ENCODE data around the gene HRC. TPM values are rescaled to one million over a fixed set of nuclear protein-coding genes. Genes with fewer than 3 reads are reported as not detected.
A peak's percentile ranks its signal among the peaks of the same experiment; 100 is the strongest.

Gene HRC
- total and polyA plus RNA-seq, 2 of the 8 experiments (the other 6 are each of a cell fraction or from before 2014, with no cell fraction given): 2.3 to 2.6 TPM

DNA sequence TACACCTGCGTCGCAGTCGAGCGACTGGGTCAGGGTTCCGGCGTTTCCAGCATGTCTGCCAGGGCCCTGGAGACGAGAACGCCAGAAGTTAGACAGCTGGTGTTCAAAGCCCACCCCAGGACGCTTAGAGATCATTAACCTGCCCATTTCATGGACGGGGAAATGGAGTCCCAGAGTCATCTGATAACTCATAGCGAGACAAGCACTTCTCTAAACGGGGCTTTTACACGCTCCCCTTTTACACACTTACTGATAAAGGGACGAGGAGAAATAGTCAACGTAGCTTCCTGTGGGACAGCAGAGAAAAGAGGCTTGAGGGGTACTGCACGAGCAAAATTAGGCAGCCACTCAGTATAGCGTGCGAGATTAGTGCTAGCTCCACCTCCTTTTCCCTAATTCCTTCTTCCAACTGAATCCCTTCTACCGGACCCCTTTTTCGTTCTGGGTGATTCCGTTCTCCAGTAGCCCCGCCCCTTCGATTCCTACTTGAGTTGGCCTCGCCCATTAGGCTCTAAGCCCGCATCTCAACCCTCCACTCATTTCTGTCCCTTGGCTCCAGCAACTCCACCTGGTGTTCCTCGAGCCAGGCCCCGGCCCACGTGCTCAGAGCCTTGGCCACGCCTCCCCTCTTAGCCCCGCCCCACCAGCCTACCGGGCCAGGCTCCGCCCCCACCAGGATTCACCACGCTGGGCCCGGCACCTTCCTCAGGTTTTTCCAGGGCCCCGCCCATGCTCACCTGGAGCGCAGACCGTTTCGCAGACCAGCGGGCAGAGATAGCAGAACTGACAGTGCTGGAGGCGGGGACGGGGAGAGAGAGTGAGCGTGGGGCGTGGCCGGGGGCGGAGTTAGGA, 3.7 kb downstream of the HRC start (continued):
- TF ChIP-seq, protein P1, sequence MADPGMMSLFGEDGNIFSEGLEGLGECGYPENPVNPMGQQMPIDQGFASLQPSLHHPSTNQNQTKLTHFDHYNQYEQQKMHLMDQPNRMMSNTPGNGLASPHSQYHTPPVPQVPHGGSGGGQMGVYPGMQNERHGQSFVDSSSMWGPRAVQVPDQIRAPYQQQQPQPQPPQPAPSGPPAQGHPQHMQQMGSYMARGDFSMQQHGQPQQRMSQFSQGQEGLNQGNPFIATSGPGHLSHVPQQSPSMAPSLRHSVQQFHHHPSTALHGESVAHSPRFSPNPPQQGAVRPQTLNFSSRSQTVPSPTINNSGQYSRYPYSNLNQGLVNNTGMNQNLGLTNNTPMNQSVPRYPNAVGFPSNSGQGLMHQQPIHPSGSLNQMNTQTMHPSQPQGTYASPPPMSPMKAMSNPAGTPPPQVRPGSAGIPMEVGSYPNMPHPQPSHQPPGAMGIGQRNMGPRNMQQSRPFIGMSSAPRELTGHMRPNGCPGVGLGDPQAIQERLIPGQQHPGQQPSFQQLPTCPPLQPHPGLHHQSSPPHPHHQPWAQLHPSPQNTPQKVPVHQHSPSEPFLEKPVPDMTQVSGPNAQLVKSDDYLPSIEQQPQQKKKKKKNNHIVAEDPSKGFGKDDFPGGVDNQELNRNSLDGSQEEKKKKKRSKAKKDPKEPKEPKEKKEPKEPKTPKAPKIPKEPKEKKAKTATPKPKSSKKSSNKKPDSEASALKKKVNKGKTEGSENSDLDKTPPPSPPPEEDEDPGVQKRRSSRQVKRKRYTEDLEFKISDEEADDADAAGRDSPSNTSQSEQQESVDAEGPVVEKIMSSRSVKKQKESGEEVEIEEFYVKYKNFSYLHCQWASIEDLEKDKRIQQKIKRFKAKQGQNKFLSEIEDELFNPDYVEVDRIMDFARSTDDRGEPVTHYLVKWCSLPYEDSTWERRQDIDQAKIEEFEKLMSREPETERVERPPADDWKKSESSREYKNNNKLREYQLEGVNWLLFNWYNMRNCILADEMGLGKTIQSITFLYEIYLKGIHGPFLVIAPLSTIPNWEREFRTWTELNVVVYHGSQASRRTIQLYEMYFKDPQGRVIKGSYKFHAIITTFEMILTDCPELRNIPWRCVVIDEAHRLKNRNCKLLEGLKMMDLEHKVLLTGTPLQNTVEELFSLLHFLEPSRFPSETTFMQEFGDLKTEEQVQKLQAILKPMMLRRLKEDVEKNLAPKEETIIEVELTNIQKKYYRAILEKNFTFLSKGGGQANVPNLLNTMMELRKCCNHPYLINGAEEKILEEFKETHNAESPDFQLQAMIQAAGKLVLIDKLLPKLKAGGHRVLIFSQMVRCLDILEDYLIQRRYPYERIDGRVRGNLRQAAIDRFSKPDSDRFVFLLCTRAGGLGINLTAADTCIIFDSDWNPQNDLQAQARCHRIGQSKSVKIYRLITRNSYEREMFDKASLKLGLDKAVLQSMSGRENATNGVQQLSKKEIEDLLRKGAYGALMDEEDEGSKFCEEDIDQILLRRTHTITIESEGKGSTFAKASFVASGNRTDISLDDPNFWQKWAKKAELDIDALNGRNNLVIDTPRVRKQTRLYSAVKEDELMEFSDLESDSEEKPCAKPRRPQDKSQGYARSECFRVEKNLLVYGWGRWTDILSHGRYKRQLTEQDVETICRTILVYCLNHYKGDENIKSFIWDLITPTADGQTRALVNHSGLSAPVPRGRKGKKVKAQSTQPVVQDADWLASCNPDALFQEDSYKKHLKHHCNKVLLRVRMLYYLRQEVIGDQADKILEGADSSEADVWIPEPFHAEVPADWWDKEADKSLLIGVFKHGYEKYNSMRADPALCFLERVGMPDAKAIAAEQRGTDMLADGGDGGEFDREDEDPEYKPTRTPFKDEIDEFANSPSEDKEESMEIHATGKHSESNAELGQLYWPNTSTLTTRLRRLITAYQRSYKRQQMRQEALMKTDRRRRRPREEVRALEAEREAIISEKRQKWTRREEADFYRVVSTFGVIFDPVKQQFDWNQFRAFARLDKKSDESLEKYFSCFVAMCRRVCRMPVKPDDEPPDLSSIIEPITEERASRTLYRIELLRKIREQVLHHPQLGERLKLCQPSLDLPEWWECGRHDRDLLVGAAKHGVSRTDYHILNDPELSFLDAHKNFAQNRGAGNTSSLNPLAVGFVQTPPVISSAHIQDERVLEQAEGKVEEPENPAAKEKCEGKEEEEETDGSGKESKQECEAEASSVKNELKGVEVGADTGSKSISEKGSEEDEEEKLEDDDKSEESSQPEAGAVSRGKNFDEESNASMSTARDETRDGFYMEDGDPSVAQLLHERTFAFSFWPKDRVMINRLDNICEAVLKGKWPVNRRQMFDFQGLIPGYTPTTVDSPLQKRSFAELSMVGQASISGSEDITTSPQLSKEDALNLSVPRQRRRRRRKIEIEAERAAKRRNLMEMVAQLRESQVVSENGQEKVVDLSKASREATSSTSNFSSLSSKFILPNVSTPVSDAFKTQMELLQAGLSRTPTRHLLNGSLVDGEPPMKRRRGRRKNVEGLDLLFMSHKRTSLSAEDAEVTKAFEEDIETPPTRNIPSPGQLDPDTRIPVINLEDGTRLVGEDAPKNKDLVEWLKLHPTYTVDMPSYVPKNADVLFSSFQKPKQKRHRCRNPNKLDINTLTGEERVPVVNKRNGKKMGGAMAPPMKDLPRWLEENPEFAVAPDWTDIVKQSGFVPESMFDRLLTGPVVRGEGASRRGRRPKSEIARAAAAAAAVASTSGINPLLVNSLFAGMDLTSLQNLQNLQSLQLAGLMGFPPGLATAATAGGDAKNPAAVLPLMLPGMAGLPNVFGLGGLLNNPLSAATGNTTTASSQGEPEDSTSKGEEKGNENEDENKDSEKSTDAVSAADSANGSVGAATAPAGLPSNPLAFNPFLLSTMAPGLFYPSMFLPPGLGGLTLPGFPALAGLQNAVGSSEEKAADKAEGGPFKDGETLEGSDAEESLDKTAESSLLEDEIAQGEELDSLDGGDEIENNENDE (IDR thresholded peaks at IDR 0.05; ENCODE audit: insufficient replicate concordance, low read length): no peak
- TF ChIP-seq, protein P2, sequence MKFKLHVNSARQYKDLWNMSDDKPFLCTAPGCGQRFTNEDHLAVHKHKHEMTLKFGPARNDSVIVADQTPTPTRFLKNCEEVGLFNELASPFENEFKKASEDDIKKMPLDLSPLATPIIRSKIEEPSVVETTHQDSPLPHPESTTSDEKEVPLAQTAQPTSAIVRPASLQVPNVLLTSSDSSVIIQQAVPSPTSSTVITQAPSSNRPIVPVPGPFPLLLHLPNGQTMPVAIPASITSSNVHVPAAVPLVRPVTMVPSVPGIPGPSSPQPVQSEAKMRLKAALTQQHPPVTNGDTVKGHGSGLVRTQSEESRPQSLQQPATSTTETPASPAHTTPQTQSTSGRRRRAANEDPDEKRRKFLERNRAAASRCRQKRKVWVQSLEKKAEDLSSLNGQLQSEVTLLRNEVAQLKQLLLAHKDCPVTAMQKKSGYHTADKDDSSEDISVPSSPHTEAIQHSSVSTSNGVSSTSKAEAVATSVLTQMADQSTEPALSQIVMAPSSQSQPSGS (IDR thresholded peaks at IDR 0.05; ENCODE audit: low read length): no peak
- TF ChIP-seq HDAC2 (IDR thresholded peaks at IDR 0.05; ENCODE audit: borderline replicate concordance in 1 of 2, low read depth in 2 of 2, low read length in 2 of 2): peak in 1 of 2 experiments; percentile 84; a peak in 1 of 4 replicates
- TF ChIP-seq YY1 (IDR thresholded peaks at IDR 0.05; ENCODE audit: low read depth, low read length): no peak
- no peak for TF ChIP-seq KDM4A (IDR thresholded peaks at IDR 0.05; ENCODE audit: low read depth, low read length, severe bottlenecking)
- no peak for TF ChIP-seq RFX5 (IDR thresholded peaks at IDR 0.05; ENCODE audit: borderline replicate concordance, low read depth, low read length)
- no peak for TF ChIP-seq FOSL1 (IDR thresholded peaks at IDR 0.05; ENCODE audit: insufficient read depth, low read depth, low read length)

Measured in H1 (cell line).